Tibial nerve (tissue), 3 donors: ENCODE data around the gene LTBP3.

Experiments
- POLR2A ChIP-seq, 2 donors: fragments of 450-650 bp; IDR thresholded peaks; one replicate each; pipeline ENCODE4 v1.6.1; 2017; ENCODE audit warnings: antibody characterized with exemption in 2 of 2, mild to moderate bottlenecking in 2 of 2, moderate library complexity in 2 of 2
- TF ChIP-seq, protein P1 (sequence below), 5 experiments: fragments of 200-600 bp in 3 of 5; fragments of 450-650 bp in 2 of 5; sonication (generic) in 3 of 5; IDR thresholded peaks; one replicate each; pipeline ENCODE4 v1.5.1; 2016 to 2019; ENCODE audit warnings: antibody characterized with exemption in 5 of 5, mild to moderate bottlenecking in 3 of 5, moderate library complexity in 2 of 5

DNA sequence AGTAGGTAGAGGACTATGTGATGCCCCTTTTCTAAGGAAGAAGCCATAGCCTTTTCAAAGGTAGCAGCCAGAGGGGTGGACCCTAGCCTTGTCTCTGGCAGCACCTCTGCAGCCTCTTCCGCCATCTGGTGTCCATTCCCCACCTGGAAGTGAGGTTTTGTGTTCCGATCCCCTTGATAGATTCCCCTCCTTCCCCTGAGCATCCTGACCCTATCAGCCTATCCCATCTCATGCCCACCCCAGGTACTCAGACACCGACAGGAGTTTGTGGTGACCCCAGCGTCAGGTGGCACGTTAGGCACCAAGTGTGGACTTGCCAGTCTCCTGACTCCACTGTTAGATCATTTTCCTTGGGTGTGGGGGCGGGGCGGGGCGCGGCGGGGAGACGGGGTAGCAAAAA, 13.8 kb upstream of the LTBP3 start:
- TF ChIP-seq, protein P1, sequence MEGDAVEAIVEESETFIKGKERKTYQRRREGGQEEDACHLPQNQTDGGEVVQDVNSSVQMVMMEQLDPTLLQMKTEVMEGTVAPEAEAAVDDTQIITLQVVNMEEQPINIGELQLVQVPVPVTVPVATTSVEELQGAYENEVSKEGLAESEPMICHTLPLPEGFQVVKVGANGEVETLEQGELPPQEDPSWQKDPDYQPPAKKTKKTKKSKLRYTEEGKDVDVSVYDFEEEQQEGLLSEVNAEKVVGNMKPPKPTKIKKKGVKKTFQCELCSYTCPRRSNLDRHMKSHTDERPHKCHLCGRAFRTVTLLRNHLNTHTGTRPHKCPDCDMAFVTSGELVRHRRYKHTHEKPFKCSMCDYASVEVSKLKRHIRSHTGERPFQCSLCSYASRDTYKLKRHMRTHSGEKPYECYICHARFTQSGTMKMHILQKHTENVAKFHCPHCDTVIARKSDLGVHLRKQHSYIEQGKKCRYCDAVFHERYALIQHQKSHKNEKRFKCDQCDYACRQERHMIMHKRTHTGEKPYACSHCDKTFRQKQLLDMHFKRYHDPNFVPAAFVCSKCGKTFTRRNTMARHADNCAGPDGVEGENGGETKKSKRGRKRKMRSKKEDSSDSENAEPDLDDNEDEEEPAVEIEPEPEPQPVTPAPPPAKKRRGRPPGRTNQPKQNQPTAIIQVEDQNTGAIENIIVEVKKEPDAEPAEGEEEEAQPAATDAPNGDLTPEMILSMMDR (IDR thresholded peaks at IDR 0.05): peak; percentile 16 to 36 (median 23)
- TF ChIP-seq POLR2A (IDR thresholded peaks at IDR 0.05): no peak
